ENCODE measurements around the gene ECHDC1.

DNA sequence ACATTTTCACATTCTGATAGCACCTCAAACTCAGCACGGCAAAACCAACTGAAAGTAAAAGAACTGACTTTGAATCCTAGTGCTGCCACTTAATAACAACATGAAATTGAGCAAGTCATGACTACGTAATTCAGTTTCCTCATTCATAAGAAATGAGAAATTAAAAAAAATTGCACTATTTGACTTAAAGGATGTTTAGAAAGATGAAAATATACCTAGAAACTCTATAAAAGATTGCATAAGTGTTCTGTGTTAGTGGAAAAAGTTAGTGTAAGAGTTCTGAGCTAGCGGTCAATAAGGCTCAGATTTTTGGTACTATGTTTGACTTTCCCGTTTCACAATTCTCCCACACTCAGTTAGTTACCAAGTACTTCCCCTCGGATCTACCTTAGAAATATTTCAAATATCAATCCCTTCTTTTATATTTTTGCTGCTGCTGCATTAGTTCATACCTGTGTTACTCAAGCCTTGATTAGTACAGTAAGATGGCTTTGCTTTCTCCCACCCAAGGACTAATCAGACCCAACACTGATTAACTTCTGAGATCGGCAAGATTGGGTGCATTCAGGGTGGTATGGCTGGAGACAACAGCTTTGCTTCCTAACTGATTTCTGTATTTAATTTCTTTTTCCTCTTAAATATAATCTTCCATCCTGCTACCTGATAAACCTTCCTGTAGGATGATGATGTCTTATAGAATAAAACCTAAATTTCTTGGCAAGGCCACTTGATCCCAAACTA, 25.9 kb downstream of the ECHDC1 start:
- TF ChIP-seq POLR2A (IDR thresholded peaks at IDR 0.05) = no peak
- TF ChIP-seq, protein P1, sequence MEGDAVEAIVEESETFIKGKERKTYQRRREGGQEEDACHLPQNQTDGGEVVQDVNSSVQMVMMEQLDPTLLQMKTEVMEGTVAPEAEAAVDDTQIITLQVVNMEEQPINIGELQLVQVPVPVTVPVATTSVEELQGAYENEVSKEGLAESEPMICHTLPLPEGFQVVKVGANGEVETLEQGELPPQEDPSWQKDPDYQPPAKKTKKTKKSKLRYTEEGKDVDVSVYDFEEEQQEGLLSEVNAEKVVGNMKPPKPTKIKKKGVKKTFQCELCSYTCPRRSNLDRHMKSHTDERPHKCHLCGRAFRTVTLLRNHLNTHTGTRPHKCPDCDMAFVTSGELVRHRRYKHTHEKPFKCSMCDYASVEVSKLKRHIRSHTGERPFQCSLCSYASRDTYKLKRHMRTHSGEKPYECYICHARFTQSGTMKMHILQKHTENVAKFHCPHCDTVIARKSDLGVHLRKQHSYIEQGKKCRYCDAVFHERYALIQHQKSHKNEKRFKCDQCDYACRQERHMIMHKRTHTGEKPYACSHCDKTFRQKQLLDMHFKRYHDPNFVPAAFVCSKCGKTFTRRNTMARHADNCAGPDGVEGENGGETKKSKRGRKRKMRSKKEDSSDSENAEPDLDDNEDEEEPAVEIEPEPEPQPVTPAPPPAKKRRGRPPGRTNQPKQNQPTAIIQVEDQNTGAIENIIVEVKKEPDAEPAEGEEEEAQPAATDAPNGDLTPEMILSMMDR (IDR thresholded peaks at IDR 0.05) = no peak
